HL-60 (cell line): Measurements from ENCODE around the gene MLLT10.

Experiments used
- DNase-seq, 2 experiments: peaks; one replicate each; pipeline ENCODE4 v3.0.0-alpha.2; 2010 to 2020; ENCODE audit warnings: low read depth in 1 of 2, low spot score in 1 of 2
- H3K27ac ChIP-seq: fragments of 250-450 bp; sonication (Bioruptor Pico); replicated peaks from 2 replicates; pipeline ENCODE4 v1.5.1; 2020; ENCODE audit warnings: mild to moderate bottlenecking, moderate library complexity
- H3K27me3 ChIP-seq: fragments of 250-450 bp; sonication (Bioruptor Pico); 2 replicates; pipeline ENCODE4 v1.5.1; 2021; ENCODE audit warnings: mild to moderate bottlenecking, moderate library complexity; ENCODE audit not compliant: insufficient read depth, poor library complexity, severe bottlenecking
- H3K4me3 ChIP-seq: replicated peaks from 2 replicates; pipeline ENCODE4 v1.5.1; 2011; ENCODE audit warnings: mild to moderate bottlenecking, control low read depth, low read length; ENCODE audit not compliant: insufficient read depth
- CTCF ChIP-seq: IDR thresholded peaks from one replicate; pipeline ENCODE4 v1.5.1; 2011; ENCODE audit warnings: low read length, control low read depth, inconsistent platforms; ENCODE audit not compliant: insufficient read depth
- GABPA ChIP-seq: IDR thresholded peaks from 2 replicates; pipeline ENCODE4 v1.6.1; 2012; ENCODE audit warnings: low read depth
- POLR2AphosphoS5 ChIP-seq: IDR thresholded peaks from 2 replicates; pipeline ENCODE4 v1.6.1; 2012; ENCODE audit warnings: low read depth
- SPI1 ChIP-seq: IDR thresholded peaks from 2 replicates; pipeline ENCODE4 v1.6.1; 2012; ENCODE audit warnings: low read depth, mild to moderate bottlenecking, borderline replicate concordance
- TF ChIP-seq, protein P1 (sequence below): IDR thresholded peaks from 2 replicates; pipeline ENCODE4 v1.6.1; 2012; ENCODE audit warnings: low read depth; ENCODE audit not compliant: insufficient replicate concordance

Gene MLLT10

DNA sequence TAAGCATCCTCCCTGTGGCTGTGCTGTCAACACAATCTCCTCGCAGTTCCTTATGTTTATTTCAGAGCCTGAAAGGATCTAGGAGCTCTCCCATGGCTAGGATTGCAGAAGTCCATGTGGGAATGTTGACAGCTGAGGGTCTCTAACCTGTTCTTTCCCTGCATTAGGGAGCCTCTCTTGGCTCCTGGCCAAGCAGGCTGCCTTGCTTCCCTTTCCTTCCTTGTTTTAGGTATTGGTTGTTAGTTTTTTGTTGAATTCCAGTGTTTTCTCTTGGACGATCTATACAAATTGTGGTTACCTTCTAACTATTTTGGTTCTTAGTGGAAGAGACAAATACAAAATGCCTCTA is 171.8 kb downstream of the MLLT10 start:
- Histone ChIP-seq H3K27ac (no peak overlapping the region), H3K27me3 (no peaks in the 10 kb centered on the region)
- no peak for DNase-seq

GRCh38 chr10:21707498-21707897 is 173.5 kb downstream of the MLLT10 start:
- no peak for DNase-seq
- H3K27me3 ChIP-seq: no peaks in the 10 kb centered on the region
- H3K4me3 ChIP-seq: no peak overlapping the region
- TF ChIP-seq POLR2AphosphoS5 (no peak), CTCF (no peak), GABPA (no peak), SPI1 (no peak)
- TF ChIP-seq, protein P1, sequence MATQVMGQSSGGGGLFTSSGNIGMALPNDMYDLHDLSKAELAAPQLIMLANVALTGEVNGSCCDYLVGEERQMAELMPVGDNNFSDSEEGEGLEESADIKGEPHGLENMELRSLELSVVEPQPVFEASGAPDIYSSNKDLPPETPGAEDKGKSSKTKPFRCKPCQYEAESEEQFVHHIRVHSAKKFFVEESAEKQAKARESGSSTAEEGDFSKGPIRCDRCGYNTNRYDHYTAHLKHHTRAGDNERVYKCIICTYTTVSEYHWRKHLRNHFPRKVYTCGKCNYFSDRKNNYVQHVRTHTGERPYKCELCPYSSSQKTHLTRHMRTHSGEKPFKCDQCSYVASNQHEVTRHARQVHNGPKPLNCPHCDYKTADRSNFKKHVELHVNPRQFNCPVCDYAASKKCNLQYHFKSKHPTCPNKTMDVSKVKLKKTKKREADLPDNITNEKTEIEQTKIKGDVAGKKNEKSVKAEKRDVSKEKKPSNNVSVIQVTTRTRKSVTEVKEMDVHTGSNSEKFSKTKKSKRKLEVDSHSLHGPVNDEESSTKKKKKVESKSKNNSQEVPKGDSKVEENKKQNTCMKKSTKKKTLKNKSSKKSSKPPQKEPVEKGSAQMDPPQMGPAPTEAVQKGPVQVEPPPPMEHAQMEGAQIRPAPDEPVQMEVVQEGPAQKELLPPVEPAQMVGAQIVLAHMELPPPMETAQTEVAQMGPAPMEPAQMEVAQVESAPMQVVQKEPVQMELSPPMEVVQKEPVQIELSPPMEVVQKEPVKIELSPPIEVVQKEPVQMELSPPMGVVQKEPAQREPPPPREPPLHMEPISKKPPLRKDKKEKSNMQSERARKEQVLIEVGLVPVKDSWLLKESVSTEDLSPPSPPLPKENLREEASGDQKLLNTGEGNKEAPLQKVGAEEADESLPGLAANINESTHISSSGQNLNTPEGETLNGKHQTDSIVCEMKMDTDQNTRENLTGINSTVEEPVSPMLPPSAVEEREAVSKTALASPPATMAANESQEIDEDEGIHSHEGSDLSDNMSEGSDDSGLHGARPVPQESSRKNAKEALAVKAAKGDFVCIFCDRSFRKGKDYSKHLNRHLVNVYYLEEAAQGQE: no peak
- no peak overlapping the region for H3K27ac ChIP-seq

More for the DNA sequence above, 171.8 kb downstream of the MLLT10 start:
- no peak overlapping the region for H3K4me3 ChIP-seq
- TF ChIP-seq, protein P1: no peak
- TF ChIP-seq SPI1: no peak
- TF ChIP-seq CTCF: no peak
- TF ChIP-seq POLR2AphosphoS5: no peak
- no peak for TF ChIP-seq GABPA

DNA sequence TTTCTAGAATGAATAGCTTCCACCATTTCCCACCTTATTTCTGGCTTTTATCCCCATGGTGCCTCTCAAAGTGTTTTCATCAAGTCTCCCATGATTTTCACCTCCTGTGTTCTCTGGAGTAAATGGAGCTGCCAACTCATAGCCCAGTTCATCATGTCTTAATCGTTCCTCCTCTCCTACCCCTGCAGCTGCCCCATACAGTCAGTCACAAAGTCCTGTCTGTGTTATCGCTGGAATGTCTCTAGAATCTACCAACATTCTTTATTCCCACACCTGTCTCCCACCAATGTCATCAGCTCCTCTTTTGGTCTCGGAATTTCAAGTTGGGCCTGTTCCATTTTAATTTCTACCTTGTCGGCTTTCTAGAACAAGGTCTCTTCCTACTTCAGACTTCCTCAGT is 178.9 kb downstream of the MLLT10 start:
- no peak overlapping the region for H3K4me3 ChIP-seq
- DNase-seq: no peak
- H3K27me3 ChIP-seq: no peaks in the 10 kb centered on the region
- H3K27ac ChIP-seq: no peak overlapping the region
- no peak for TF ChIP-seq POLR2AphosphoS5
- no peak for TF ChIP-seq CTCF
- TF ChIP-seq, protein P1: no peak
